Posterior cingulate gyrus (tissue), 11 donors: ENCODE measurements around the gene PPP2R5A.

Experiments used
- DNase-seq, 10 donors: peaks; one replicate each; pipeline versions ENCODE4 v3.0.0 to v3.0.0-alpha.2; 2020 to 2021; ENCODE audit warnings: mixed read lengths in 3 of 10
- intact Hi-C: fragments of 100-400 bp; cut with DNase I; formaldehyde crosslinking; loops from one replicate; pipeline ENCODE4 v1.15.1; 2023

PPP2R5A gene

DNA sequence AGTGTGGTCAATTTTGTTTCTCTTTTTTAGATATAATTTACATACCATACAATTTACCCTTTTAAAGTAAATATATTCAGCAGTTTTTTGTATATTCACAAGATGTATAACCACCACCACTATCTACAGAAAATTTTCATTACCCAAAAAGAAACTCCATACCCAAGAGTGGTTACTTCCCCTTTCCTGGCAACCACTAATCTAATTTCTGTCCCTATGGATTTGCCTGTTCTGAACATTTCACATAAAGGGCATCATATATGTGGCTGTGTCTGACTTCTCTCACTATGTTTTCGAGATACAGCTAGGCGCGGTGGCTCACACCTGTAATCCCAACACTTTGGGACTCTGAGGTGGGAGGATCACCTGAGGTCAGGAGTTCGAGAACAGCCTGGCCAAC lies 115.8 kb downstream of the PPP2R5A start:
- intact Hi-C loops = no loop called here
- no peak for DNase-seq

DNA sequence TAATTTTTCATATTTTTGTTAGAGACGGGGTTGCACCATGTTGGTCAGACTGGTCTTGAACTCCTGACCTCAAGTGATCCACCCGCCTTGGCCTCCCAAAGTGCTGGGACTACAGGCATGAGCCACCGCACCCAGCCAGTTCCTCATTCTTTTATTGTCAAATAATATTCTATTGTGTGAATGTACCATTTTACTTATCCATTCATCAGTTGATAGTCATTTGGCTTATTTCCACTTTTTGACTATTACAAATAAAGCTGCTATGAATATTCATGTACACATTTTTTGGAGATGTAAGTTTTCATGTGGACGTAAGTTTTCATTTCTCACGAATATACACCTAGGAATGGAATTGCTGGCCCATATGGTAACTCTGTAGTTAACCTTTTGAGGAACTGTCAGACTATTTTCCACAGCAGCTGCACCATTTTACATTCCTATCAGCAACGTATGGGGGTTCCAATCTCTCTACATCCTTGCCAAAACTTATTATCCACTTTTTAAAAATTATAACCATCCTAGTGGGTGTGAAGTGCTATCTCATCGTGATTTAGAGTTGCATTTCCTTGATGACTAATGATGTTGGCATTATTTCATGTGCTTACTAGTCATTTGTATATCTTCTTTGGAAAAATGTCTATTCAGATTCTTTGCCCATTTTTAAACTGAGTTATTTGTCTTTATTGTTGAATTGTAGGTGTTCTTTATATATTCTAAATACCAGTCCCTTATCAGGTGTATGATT lies 116.8 kb downstream of the PPP2R5A start:
- no peak for DNase-seq
- intact Hi-C loops = no loop called here

DNA sequence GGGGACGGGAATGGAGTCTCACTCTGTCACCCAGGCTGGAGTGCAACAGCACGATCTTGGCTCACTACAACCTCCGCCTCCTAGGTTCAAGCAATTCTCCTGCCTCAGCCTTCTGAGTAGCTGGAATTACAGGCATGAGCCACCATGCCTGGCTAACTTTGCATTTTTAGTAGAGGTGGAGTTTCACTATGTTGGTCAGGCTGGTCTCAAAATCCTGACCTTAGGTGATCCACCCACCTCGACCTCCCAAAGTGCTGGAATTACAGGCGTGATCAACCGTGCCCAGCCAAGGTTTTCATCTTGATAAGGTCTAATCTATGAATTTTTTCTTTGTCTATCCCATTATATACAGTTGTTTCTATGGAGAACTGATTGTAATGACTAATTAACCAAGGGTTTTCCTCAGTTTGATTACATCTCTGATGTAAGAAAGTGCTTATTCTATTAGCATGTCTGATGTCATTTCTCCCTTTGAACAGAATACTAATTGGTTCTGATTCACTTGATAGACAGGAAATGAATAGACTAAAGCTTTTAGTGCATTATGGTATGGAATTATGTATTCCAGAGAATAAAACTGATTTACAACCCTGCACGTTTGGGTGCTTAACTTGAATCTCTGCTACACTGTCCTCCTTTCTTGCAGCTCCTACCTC lies 117.6 kb downstream of the PPP2R5A start:
- DNase-seq = no peak
- intact Hi-C loops = no loop called here

DNA sequence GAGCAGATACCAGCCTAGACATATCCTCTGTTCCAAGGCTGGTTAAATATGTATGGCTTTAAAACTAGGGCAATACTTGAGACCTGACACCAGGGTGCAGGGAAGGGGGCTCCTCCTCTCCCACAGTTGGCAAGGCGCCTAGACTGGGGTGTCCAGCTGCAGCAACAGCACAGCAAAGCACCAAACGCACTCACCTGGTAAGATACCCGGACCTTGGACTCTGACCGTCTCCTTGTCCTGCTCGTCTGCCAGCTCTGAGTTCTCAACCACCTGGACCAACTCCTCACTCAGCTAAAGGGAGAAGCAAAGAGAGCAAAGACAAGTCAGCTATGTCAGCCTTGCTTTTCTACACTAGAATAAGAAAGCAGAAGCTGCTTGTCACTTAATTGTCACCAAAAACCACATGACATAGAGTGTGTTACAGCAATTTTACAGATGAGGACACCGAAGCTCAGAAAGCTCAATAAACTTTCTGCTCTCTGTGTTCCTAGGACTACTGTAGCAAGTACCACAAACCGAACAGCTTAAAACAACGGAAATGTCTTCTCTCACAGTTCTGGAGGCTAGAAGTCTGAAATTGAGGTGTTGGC lies 125.1 kb downstream of the PPP2R5A start:
- DNase-seq = no peak

More for the DNA sequence above, 125.1 kb downstream of the PPP2R5A start:
- intact Hi-C loops = no loop called here
